Suppressor macrophage treated with lipopolysaccharide for 1 hour (primary cell): Measurements from ENCODE around the gene C1GALT1C1L.
"Not testable (repeated sequence)": the region's sequence is repeated elsewhere in the genome, so short reads cannot be mapped to it uniquely, and the experiment has no call there.

Source experiments
- DNase-seq, 3 donors: peaks; one replicate each; pipeline ENCODE4 v3.0.0-alpha.2; 2020 to 2022

The C1GALT1C1L gene

DNA sequence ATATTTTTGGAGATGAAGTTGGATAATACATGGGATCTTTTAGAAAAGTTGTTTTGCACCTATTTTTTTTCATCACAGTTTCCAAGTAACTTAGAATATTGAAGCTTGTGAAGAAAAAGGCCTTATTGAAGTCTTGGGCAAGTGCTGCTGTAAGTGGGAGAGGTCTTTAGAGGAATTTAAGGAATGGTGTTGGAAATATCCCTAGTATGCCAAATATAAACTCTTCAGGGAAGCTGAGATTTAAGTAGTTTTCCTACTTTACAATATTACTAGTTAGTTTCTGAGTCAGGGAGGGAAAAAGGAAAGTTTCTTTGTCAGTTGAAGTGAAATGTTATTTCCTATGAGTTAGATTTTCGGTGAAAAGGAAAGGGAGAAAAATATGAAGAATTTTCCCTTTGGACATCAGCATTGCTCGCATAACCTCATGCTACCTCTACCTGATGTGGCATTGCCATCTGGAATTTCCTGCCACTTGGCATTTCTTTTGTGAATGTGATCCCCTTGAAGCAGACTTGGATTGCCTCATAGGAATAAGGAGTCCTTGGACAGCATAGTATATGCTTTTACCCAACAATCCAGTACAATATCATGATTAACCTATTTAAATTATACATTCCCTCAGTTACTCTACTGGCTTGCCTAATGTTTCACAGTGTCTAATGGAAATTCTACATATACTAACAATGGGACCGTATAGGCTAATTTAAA, 27.1 kb downstream of the C1GALT1C1L start:
- no peak for DNase-seq

- no peak for DNase-seq
Measured at GRCh38 chr2:43643680-43644079, 32.5 kb downstream of the C1GALT1C1L start.

DNA sequence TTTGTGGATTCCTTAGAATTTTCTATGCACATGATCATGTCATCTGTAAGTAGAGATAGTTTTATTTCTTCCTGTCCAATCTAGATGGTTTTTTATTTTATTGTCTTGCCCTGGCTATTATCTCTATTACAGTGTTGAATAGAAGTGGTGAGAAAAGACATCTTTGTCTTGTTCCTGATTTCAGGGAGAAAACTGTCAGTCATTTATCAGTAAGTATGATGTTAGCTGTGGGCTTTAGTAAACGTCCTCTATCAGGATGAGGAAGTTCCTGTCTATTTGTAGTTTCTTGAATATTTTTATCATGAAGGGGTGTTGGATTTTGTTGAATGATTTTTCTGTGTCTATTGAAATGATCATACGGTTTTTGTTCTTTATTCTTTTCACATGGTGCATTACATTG, 33.9 kb downstream of the C1GALT1C1L start:
- no peak for DNase-seq

DNA sequence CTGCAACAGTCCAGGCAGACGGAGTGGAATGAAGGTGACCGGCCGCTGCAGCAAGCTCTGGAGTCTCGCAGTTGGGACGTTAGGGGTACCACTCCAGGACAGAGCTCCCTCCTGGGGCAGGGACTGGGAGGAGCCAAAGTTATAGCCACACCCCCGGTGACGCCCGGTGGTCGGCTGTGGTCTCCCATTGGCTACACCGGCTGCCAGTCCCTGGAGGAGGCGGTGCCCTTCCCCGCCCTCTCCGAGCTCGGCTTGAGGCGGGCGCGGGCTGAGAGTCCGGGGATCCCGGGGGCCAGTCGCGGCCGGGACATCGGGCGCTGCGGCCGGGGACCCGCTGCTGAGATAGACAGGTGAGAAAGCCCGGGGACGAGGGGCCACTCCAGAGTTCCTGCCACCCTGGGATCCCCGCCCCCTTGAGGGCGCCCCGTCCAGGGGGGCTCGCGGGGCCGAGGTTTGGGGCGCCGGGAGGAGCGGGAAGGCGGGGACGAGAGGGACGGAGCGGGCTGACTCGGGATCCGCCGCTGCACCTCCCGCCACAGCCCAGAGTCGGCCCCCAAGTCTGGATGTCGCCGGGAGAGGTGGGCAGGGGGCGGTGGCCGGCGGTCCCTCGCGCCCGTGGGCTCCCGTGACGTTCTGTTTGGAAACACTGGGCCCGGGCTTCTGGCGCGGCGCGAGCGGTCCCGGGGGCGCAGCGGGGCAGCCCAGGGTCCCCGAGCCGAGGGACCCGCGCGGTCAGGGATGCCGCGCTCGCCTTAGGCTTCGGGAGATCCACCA, 39.0 kb downstream of the C1GALT1C1L start, which contains the start of gene PLEKHH2:
Gene PLEKHH2 (plus strand): TSS at position 231 of the 774 bp plus-strand sequence. CDS start 7,414 bp downstream, outside the sequence.
- peak; percentile 84 to 92 (median 87) for DNase-seq

- no peak for DNase-seq
Measured at GRCh38 chr2:43636621-43637020, 39.6 kb downstream of the C1GALT1C1L start.

DNA sequence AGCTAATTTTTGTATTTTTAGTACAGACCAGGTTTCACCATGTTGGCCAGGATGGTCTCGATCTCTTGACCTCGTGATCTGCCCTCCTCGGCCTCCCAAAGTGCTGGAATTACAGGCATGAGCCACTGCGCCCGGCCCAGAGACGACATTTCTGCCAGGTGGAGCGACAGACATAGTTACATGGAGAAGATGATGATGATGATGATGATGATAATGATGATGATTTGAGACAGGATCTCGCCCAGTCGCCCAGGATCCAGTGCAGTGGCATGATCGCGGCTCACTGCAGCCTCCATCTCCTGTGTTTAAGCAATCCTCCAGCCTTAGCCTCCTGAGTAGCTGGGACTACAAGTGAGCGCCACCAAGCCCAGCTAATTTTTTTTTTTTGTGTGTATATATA, 40.1 kb downstream of the C1GALT1C1L start:
- not testable (repeated sequence) for DNase-seq

GRCh38 chr2:43634604-43635306, 41.5 kb downstream of the C1GALT1C1L start:
- DNase-seq: no peak

DNA sequence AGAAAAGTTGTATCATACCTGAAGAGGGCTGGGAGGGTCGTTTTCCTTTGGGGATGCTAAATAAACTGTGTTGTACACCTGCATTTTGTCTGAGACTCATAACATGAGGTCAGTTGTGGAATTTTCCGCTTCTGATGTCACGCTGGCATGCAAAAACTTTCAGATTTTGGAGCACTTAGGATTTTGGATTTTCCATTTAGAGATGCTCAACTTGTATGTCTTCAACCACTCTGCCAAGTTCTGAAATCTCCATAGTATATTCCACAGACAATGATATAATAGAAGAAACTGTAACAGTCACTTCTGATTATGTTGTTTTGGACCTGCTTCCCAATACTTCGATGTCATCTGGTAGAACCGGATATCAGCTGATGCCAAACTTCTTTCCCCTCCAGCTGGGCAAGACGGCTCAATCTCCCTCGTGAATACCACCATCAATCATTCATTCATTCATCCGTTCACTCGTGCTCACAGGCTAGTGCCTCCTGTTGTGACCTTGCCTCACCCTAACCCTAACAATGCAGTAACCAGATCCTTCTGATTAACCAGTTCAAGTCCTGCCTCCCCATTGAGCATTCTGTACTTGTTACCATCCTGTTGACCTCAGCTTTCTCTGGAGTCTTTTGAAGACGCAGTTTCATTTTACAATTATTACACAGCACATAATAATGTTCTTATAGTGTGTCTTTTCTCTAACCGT, 44.5 kb downstream of the C1GALT1C1L start:
- no peak for DNase-seq
